HCT116 (cell line): ENCODE results near the gene ZFTA. TPM values are rescaled to one million over a fixed set of nuclear protein-coding genes. Genes with fewer than 3 reads are reported as not detected.

Experiments used
- ATAC-seq: fragments of 200-7000 bp; cut with Tn5 transposase; 2 replicates; pipeline ENCODE4 v1.9.1; 2020; ENCODE audit warnings: mild to moderate bottlenecking, moderate library complexity
- BruUV-seq: library from RNA; stranded (reverse); fragments of 400-500 nt; replicated peaks from 2 replicates; lab custom pipeline; 2021; lab: Mats Ljungman, UMichigan
- CTCF ChIA-PET: fragments of 300-600 bp; sonication (Branson Sonifier 250); formaldehyde crosslinking; loops from one replicate; lab custom pipeline; 2021; ENCODE audit warnings: antibody characterized with exemption; lab: Charles Lee
- POLR2A ChIA-PET: fragments of 300-600, 350-600 bp; sonication (Branson Sonifier 250); formaldehyde crosslinking; loops from one replicate; lab custom pipeline; 2021; ENCODE audit warnings: antibody characterized with exemption; lab: Charles Lee
- RAD21 ChIA-PET, 2 experiments: fragments of 300-600 bp; sonication (Branson Sonifier 250); formaldehyde crosslinking; loops; one replicate each; lab custom pipeline; 2023; ENCODE audit warnings: low total read pairs in 2 of 2; ENCODE audit not compliant: uncharacterized antibody in 2 of 2, unreplicated experiment in 2 of 2, low non-redundant PET in 1 of 2; lab: Charles Lee
- DNase-seq: peaks from one replicate; pipeline ENCODE4 v3.0.0-alpha.2; 2010; ENCODE audit warnings: low read depth, low spot score
- H2AFZ ChIP-seq: fragments of 200-600 bp; shearing (Covaris generic), sonication (generic); 2 replicates; pipeline ENCODE4 v1.6.1; 2017; ENCODE audit warnings: low read depth, mixed run types, mixed read lengths, antibody characterized with exemption, low read length; ENCODE audit not compliant: poor library complexity, severe bottlenecking
- H3K27ac ChIP-seq: 2 replicates; pipeline ENCODE4 v1.5.1; 2012; ENCODE audit warnings: low read depth, low read length
- H3K27me3 ChIP-seq: fragments of 200-600 bp; sonication (generic); 2 replicates; pipeline ENCODE4 v1.6.1; 2016; ENCODE audit warnings: mixed run types, low read length, mixed read lengths; ENCODE audit not compliant: insufficient read depth
- H3K36me3 ChIP-seq, 2 experiments: fragments of 200-500 bp in 1 of 2; fragments of 200-600 bp in 1 of 2; sonication (Bioruptor generic) in 1 of 2; sonication (generic) in 1 of 2; 2 replicates each; pipeline versions ENCODE4 v1.5.1 to v1.6.1; 2014 to 2016; ENCODE audit warnings: low read length in 2 of 2, inconsistent platforms in 1 of 2, mixed read lengths in 1 of 2, mixed run types in 1 of 2; ENCODE audit not compliant: insufficient read depth in 2 of 2, control insufficient read depth in 1 of 2
- H3K4me1 ChIP-seq, 2 experiments: fragments of 200-600 bp in 1 of 2; sonication (generic) in 1 of 2; 2 replicates each; pipeline versions ENCODE4 v1.5.1 to v1.6.1; 2012 to 2017; ENCODE audit warnings: low read length in 2 of 2, inconsistent platforms in 1 of 2, mild to moderate bottlenecking in 1 of 2, mixed read lengths in 1 of 2, mixed run types in 1 of 2, moderate library complexity in 1 of 2; ENCODE audit not compliant: insufficient read depth in 2 of 2, control insufficient read depth in 1 of 2
- H3K4me2 ChIP-seq: fragments of 200-600 bp; sonication (generic); 2 replicates; pipeline ENCODE4 v1.6.1; 2017; ENCODE audit warnings: mixed run types, low read length, mixed read lengths
- H3K4me3 ChIP-seq, 2 experiments: fragments of 200-600 bp in 1 of 2; sonication (generic) in 1 of 2; replicated peaks in 1 of 2; 2 replicates each; pipeline ENCODE4 v1.5.1; 2011 to 2016; ENCODE audit warnings: low read length in 2 of 2, control low read depth in 1 of 2, low read depth in 1 of 2, mild to moderate bottlenecking in 1 of 2, mixed read lengths in 1 of 2, mixed run types in 1 of 2
- H3K79me2 ChIP-seq: fragments of 200-600 bp; sonication (generic); 2 replicates; pipeline ENCODE4 v1.6.1; 2017; ENCODE audit warnings: mild to moderate bottlenecking, mixed run types, low read length, moderate library complexity, mixed read lengths; ENCODE audit not compliant: insufficient read depth
- H3K9ac ChIP-seq: fragments of 200-600 bp; sonication (generic); 2 replicates; pipeline ENCODE4 v1.6.1; 2016; ENCODE audit warnings: low read length, mixed read lengths
- H3K9me2 ChIP-seq: fragments of 200-600 bp; sonication (generic), shearing (Covaris generic); 2 replicates; pipeline ENCODE4 v1.6.1; 2017; ENCODE audit warnings: mixed run types, mild to moderate bottlenecking, moderate library complexity; ENCODE audit not compliant: insufficient read depth
- H3K9me3 ChIP-seq, 2 experiments: fragments of 200-500 bp in 1 of 2; fragments of 200-600 bp in 1 of 2; sonication (Bioruptor generic) in 1 of 2; sonication (generic) in 1 of 2; 2 replicates each; pipeline ENCODE4 v1.6.1; 2014 to 2017; ENCODE audit warnings: low read length in 2 of 2, mixed read lengths in 2 of 2, inconsistent platforms in 1 of 2, low read depth in 1 of 2, mild to moderate bottlenecking in 1 of 2, mixed run types in 1 of 2, moderate library complexity in 1 of 2; ENCODE audit not compliant: control insufficient read depth in 1 of 2, insufficient read depth in 1 of 2
- H4K20me1 ChIP-seq: fragments of 200-600 bp; sonication (generic), shearing (Covaris generic); 2 replicates; pipeline ENCODE4 v1.6.1; 2017; ENCODE audit warnings: mixed run types, mild to moderate bottlenecking, moderate library complexity; ENCODE audit not compliant: insufficient read depth
- CEBPB ChIP-seq: IDR thresholded peaks from 2 replicates; pipeline ENCODE4 v1.6.1; 2012; ENCODE audit warnings: low read depth
- EGR1 ChIP-seq: IDR thresholded peaks from 2 replicates; pipeline ENCODE4 v1.6.1; 2012; ENCODE audit warnings: low read depth
- ELF1 ChIP-seq: IDR thresholded peaks from 2 replicates; pipeline ENCODE4 v1.6.1; 2012; ENCODE audit warnings: low read depth, borderline replicate concordance
- EZH2phosphoT487 ChIP-seq: fragments of 200-600 bp; IDR thresholded peaks from 2 replicates; pipeline ENCODE4 v1.6.1; 2018; ENCODE audit warnings: antibody characterized with exemption, borderline replicate concordance
- JUND ChIP-seq: IDR thresholded peaks from 2 replicates; pipeline ENCODE4 v1.6.1; 2012
- POLR2A ChIP-seq: IDR thresholded peaks from 2 replicates; pipeline ENCODE4 v1.7.0; 2011; ENCODE audit warnings: borderline replicate concordance; ENCODE audit not compliant: insufficient read depth, insufficient read length; ENCODE audit errors: extremely low read depth
- POLR2AphosphoS5 ChIP-seq: IDR thresholded peaks from 2 replicates; pipeline ENCODE4 v1.6.1; 2011; ENCODE audit warnings: mild to moderate bottlenecking, low read depth, low read length, moderate library complexity
- RAD21 ChIP-seq: IDR thresholded peaks from 2 replicates; pipeline ENCODE4 v1.6.1; 2012; ENCODE audit warnings: low read depth, mild to moderate bottlenecking
- SP1 ChIP-seq: IDR thresholded peaks from 2 replicates; pipeline ENCODE4 v1.6.1; 2012; ENCODE audit warnings: low read depth
- TCF7L2 ChIP-seq: IDR thresholded peaks from 2 replicates; pipeline ENCODE4 v1.7.0; 2011; ENCODE audit warnings: borderline replicate concordance, inconsistent platforms; ENCODE audit not compliant: insufficient read depth, insufficient read length; ENCODE audit errors: extremely low read depth
- YY1 ChIP-seq: IDR thresholded peaks from 2 replicates; pipeline ENCODE4 v1.6.1; 2011; ENCODE audit warnings: low read length, low read depth, moderate library complexity, mild to moderate bottlenecking; ENCODE audit not compliant: insufficient replicate concordance; ENCODE audit errors: extremely low read depth
- intact Hi-C: fragments of 100-400 bp; cut with micrococcal nuclease; formaldehyde crosslinking; loops from 2 replicates; pipeline ENCODE4 v1.10.0; 2022
- total RNA-seq: library from RNA; stranded (reverse); gene quantifications from one replicate; pipeline ENCODE4 v1.2.1, GENCODE V29; 2021; ENCODE audit not compliant: unreplicated experiment
- TF ChIP-seq, protein P1 (sequence below): IDR thresholded peaks from 2 replicates; pipeline ENCODE4 v1.6.1; 2011; ENCODE audit warnings: mild to moderate bottlenecking, low read length, moderate library complexity; ENCODE audit not compliant: insufficient replicate concordance; ENCODE audit errors: extremely low read depth
- TF ChIP-seq, protein P2 (sequence below): IDR thresholded peaks from 2 replicates; pipeline ENCODE4 v1.6.1; 2012
- TF ChIP-seq, protein P3 (sequence below): IDR thresholded peaks from 2 replicates; pipeline ENCODE4 v1.6.1; 2012; ENCODE audit warnings: low read depth
- TF ChIP-seq, protein P4 (sequence below), 3 experiments: fragments of 200-600 bp in 1 of 3; sonication (generic) in 1 of 3; IDR thresholded peaks in 2 of 3; conservative IDR thresholded peaks in 1 of 3; 2 replicates each; pipeline ENCODE4 v1.5.1; 2012 to 2017; ENCODE audit warnings: low read depth in 2 of 3, low read length in 2 of 3, antibody characterized with exemption in 1 of 3, borderline replicate concordance in 1 of 3, control low read depth in 1 of 3, mild to moderate bottlenecking in 1 of 3, mixed read lengths in 1 of 3, mixed run types in 1 of 3, moderate library complexity in 1 of 3; ENCODE audit not compliant: insufficient read depth in 1 of 3

Gene ZFTA
- total RNA-seq, 1 experiment from 2014 or later: 14.7 TPM

DNA sequence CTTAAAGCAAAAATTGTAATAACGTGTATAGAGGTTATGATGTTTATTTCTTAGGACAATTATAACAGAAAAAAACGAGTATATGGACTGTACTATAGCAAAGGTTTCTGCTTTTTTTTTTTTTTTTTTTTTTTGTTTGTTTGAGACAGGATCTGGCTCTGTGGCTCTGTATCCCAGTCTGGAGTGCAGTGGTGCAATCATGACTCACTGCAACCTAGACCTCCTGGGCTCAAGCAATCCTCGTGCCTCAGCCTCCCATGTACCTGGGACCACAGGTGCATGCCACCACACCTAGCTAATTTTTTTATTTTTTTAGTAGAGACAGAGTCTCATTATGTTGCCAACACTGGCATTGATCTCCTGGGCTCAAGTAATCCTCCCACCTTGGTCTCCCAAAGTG, 39.2 kb downstream of the ZFTA start (continued):
- no peak for TF ChIP-seq TCF7L2
- TF ChIP-seq, all 23 proteins: peak for 0

DNA sequence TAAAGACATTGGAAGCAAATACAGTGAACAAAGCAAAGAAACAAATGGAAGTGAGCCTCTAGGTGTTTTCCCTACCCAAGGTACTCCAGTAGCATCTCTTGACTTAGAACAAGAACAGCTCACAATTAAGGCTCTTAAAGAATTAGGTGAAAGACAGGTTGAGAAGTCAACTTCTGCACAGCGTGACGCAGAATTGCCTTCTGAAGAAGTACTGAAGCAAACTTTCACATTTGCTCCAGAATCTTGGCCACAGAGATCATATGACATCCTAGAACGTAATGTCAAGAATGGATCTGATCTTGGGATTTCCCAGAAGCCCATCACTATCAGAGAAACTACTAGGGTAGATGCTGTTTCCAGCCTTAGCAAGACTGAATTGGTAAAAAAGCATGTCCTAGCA, 48.0 kb downstream of the ZFTA start:
- no peak for TF ChIP-seq JUND
- TF ChIP-seq, protein P1, sequence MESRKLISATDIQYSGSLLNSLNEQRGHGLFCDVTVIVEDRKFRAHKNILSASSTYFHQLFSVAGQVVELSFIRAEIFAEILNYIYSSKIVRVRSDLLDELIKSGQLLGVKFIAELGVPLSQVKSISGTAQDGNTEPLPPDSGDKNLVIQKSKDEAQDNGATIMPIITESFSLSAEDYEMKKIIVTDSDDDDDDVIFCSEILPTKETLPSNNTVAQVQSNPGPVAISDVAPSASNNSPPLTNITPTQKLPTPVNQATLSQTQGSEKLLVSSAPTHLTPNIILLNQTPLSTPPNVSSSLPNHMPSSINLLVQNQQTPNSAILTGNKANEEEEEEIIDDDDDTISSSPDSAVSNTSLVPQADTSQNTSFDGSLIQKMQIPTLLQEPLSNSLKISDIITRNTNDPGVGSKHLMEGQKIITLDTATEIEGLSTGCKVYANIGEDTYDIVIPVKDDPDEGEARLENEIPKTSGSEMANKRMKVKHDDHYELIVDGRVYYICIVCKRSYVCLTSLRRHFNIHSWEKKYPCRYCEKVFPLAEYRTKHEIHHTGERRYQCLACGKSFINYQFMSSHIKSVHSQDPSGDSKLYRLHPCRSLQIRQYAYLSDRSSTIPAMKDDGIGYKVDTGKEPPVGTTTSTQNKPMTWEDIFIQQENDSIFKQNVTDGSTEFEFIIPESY: no peak
- TF ChIP-seq CEBPB: no peak
- no peak for TF ChIP-seq ELF1
- no peak for TF ChIP-seq EZH2phosphoT487
- no peak for TF ChIP-seq POLR2AphosphoS5
- TF ChIP-seq EGR1: no peak
- TF ChIP-seq, protein P2, sequence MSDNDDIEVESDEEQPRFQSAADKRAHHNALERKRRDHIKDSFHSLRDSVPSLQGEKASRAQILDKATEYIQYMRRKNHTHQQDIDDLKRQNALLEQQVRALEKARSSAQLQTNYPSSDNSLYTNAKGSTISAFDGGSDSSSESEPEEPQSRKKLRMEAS: no peak
- TF ChIP-seq POLR2A: no peak
- TF ChIP-seq, protein P3, sequence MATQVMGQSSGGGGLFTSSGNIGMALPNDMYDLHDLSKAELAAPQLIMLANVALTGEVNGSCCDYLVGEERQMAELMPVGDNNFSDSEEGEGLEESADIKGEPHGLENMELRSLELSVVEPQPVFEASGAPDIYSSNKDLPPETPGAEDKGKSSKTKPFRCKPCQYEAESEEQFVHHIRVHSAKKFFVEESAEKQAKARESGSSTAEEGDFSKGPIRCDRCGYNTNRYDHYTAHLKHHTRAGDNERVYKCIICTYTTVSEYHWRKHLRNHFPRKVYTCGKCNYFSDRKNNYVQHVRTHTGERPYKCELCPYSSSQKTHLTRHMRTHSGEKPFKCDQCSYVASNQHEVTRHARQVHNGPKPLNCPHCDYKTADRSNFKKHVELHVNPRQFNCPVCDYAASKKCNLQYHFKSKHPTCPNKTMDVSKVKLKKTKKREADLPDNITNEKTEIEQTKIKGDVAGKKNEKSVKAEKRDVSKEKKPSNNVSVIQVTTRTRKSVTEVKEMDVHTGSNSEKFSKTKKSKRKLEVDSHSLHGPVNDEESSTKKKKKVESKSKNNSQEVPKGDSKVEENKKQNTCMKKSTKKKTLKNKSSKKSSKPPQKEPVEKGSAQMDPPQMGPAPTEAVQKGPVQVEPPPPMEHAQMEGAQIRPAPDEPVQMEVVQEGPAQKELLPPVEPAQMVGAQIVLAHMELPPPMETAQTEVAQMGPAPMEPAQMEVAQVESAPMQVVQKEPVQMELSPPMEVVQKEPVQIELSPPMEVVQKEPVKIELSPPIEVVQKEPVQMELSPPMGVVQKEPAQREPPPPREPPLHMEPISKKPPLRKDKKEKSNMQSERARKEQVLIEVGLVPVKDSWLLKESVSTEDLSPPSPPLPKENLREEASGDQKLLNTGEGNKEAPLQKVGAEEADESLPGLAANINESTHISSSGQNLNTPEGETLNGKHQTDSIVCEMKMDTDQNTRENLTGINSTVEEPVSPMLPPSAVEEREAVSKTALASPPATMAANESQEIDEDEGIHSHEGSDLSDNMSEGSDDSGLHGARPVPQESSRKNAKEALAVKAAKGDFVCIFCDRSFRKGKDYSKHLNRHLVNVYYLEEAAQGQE: no peak
- TF ChIP-seq RAD21: no peak
- TF ChIP-seq, protein P4, sequence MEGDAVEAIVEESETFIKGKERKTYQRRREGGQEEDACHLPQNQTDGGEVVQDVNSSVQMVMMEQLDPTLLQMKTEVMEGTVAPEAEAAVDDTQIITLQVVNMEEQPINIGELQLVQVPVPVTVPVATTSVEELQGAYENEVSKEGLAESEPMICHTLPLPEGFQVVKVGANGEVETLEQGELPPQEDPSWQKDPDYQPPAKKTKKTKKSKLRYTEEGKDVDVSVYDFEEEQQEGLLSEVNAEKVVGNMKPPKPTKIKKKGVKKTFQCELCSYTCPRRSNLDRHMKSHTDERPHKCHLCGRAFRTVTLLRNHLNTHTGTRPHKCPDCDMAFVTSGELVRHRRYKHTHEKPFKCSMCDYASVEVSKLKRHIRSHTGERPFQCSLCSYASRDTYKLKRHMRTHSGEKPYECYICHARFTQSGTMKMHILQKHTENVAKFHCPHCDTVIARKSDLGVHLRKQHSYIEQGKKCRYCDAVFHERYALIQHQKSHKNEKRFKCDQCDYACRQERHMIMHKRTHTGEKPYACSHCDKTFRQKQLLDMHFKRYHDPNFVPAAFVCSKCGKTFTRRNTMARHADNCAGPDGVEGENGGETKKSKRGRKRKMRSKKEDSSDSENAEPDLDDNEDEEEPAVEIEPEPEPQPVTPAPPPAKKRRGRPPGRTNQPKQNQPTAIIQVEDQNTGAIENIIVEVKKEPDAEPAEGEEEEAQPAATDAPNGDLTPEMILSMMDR (IDR thresholded peaks at IDR 0.05 in 2 of 3, conservative IDR thresholded peaks at IDR 0.05 in 1 of 3; ENCODE audit: borderline replicate concordance in 1 of 3, insufficient read depth in 1 of 3, low read depth in 2 of 3, low read length in 2 of 3): no peak
- no peak for TF ChIP-seq YY1
- TF ChIP-seq SP1: no peak
- Histone ChIP-seq H3K27ac (no peak overlapping the region), H3K79me2 (peaks cover 31% of the 10 kb centered on the region), H3K9me3 (no peaks in the 10 kb centered on the region), H3K9me2 (no peaks in the 10 kb centered on the region), H3K9ac (no peak overlapping the region), H4K20me1 (no peaks in the 10 kb centered on the region), H3K36me3 (no peaks in the 10 kb centered on the region), H3K4me3 (no peak overlapping the region), H3K27me3 (no peaks in the 10 kb centered on the region), H2AFZ (no peak overlapping the region), H3K4me1 (peaks cover 0 to 4% of the 10 kb centered on the region in 2 experiments; a peak in 1 of 4 replicates), H3K4me2 (no peak overlapping the region)
- ChIA-PET CTCF (no interaction called here), POLR2A (no interaction called here), RAD21 (no interaction called here)
- BruUV-seq: no TSS peak
- DNase-seq (no peak), ATAC-seq (no peak)
- intact Hi-C loops: no loop called here
